Breast epithelium (tissue), 4 donors: ENCODE data around the gene MZT1. TPM values are rescaled to one million over a fixed set of nuclear protein-coding genes. Genes with fewer than 3 reads are reported as not detected.

ENCODE experiments used
- DNase-seq, 2 donors: peaks; one replicate each; pipeline ENCODE4 v3.0.0-alpha.2; 2019; ENCODE audit warnings: low spot score in 2 of 2
- H3K27ac ChIP-seq, 2 donors: fragments of 200-600 bp; sonication (generic) in 1 of 2; one replicate each; pipeline ENCODE4 v1.5.1; 2016 to 2019; ENCODE audit warnings: mild to moderate bottlenecking in 1 of 2
- H3K27me3 ChIP-seq, 2 donors: fragments of 200-600 bp; sonication (generic) in 1 of 2; one replicate each; pipeline versions ENCODE4 v1.5.1 to v1.6.0; 2017 to 2019; ENCODE audit warnings: control low read depth in 1 of 2, mild to moderate bottlenecking in 1 of 2
- H3K36me3 ChIP-seq: fragments of 200-600 bp; one replicate; pipeline ENCODE4 v1.5.1; 2019
- H3K4me1 ChIP-seq, 2 donors: fragments of 200-600 bp; sonication (generic); one replicate each; pipeline ENCODE4 v1.5.1; 2016 to 2019; ENCODE audit warnings: control low read depth in 1 of 2
- H3K4me3 ChIP-seq, 3 donors: fragments of 200-600 bp; sonication (generic); 1 replicate in 2 of 3; 2 replicates in 1 of 3; pipeline ENCODE4 v1.5.1; 2016 to 2019; ENCODE audit warnings: mild to moderate bottlenecking in 3 of 3, moderate library complexity in 2 of 3
- H3K9me3 ChIP-seq, 2 donors: fragments of 200-600 bp; sonication (generic) in 1 of 2; one replicate each; pipeline ENCODE4 v1.5.1; 2016 to 2019; ENCODE audit warnings: control low read depth in 1 of 2
- CTCF ChIP-seq, 3 donors: fragments of 450-650 bp; IDR thresholded peaks; one replicate each; pipeline ENCODE4 v1.5.1; 2016 to 2017; ENCODE audit warnings: antibody characterized with exemption in 3 of 3, mild to moderate bottlenecking in 3 of 3, moderate library complexity in 3 of 3
- POLR2A ChIP-seq: fragments of 450-650 bp; IDR thresholded peaks from one replicate; pipeline ENCODE4 v1.6.1; 2016; ENCODE audit warnings: antibody characterized with exemption, mild to moderate bottlenecking, moderate library complexity
- POLR2AphosphoS5 ChIP-seq, 3 donors: sonication (generic); formaldehyde crosslinking; IDR thresholded peaks; one replicate each; pipeline ENCODE4 v1.6.1; 2017; ENCODE audit warnings: antibody characterized with exemption in 3 of 3
- intact Hi-C: fragments of 100-400 bp; cut with DNase I; formaldehyde crosslinking; loops from one replicate; pipeline ENCODE4 v1.15.1; 2023; ENCODE audit warnings: low total_unique reads
- total RNA-seq, 3 donors: library from RNA; depleted of rRNA; stranded (reverse); fragments of >200 nt; gene quantifications; one replicate each; pipeline ENCODE4 v1.1.0, GENCODE V29; 2016

The MZT1 gene
- total RNA-seq, 3 donors from 2014 or later, result 5.6 to 10.1 (median 7.9) TPM

DNA sequence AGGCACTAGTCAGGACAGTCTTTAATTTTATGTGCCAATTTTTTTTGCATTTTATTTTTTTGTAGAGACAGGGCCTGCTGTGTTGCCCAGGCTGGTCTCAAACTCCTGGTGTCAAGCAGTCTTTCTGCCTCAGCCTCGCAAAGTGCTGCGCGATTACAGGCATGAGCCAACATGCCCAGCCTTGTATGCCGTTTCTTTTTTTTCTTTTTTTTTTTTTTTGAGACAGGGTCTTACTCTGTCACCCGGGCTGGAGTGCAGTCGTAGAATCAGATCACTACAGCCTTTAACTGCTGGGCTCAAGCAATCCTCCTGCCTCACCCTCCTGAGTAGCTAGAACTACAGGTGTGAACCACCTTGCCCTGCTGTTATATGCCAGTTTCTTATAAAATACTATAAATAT is 26.7 kb upstream of the MZT1 start:
- Histone ChIP-seq H3K9me3 (no peaks in the 10 kb centered on the region), H3K36me3 (no peaks in the 10 kb centered on the region), H3K4me1 (no peaks in the 10 kb centered on the region), H3K27me3 (no peaks in the 10 kb centered on the region), H3K27ac (no peak overlapping the region), H3K4me3 (no peak overlapping the region)
- intact Hi-C loops, result no loop called here
- TF ChIP-seq POLR2A, result no peak
- DNase-seq, result no peak

DNA sequence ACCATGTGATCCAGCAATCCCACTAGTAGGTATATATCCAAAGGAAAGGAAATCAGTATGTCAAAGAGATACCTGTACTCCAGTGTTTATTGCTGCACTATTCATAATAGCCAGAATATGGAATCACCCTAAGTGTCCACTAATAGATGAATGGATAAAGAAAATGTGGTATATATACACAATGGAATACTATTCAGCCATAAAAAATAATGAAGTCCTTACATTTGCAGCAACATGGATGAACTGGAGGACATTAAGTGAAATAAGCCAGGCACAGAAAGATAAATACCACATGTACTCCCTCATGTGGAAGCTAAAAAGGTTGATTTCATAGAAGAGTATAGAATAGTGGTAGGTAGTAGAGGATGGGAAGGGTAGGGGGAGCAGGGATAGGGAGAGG is 23.8 kb upstream of the MZT1 start:
- H3K4me1 ChIP-seq, result no peaks in the 10 kb centered on the region
- intact Hi-C loops, result no loop called here
- TF ChIP-seq CTCF (IDR thresholded peaks at IDR 0.05) (no peak), POLR2AphosphoS5 (IDR thresholded peaks at IDR 0.05) (no peak), POLR2A (no peak)
- H3K36me3 ChIP-seq, result no peaks in the 10 kb centered on the region
- no peaks in the 10 kb centered on the region for H3K27me3 ChIP-seq
- H3K27ac ChIP-seq, result no peak overlapping the region
- no peak for DNase-seq
- H3K9me3 ChIP-seq, result no peaks in the 10 kb centered on the region
- H3K4me3 ChIP-seq, result no peak overlapping the region

GRCh38 chr13:72745260-72745659 is 17.8 kb upstream of the MZT1 start:
- no peak for DNase-seq
- TF ChIP-seq POLR2A, result no peak
- no peak for TF ChIP-seq POLR2AphosphoS5 (IDR thresholded peaks at IDR 0.05)
- TF ChIP-seq CTCF (IDR thresholded peaks at IDR 0.05), result no peak
- no peaks in the 10 kb centered on the region for H3K4me1 ChIP-seq
- no peaks in the 10 kb centered on the region for H3K36me3 ChIP-seq
- H3K9me3 ChIP-seq, result no peaks in the 10 kb centered on the region
- intact Hi-C loops, result no loop called here
- H3K4me3 ChIP-seq, result no peak overlapping the region
- no peak overlapping the region for H3K27ac ChIP-seq
- no peaks in the 10 kb centered on the region for H3K27me3 ChIP-seq

DNA sequence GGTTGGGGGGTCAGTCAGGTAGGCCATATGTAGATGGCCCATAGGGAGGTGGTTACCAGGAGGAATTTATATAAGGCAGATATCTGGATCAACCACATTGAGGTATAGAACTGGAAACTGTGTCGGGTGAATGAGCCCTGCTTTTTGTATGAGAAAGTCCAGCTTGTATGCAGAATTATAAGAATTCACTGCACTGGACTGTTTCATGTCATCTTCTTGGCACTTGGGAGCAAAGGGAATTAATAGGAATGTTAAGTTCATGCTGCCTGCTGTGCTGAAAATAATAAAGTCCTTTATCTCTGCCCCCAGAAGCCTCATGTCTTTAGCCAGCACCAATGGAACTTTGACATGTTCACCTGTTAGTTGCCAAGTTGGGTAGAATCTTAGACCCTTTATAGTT is 12.6 kb upstream of the MZT1 start:
- no peak for DNase-seq
- no peak overlapping the region for H3K4me3 ChIP-seq
- H3K27me3 ChIP-seq, result no peaks in the 10 kb centered on the region
- H3K27ac ChIP-seq, result no peak overlapping the region
- no peaks in the 10 kb centered on the region for H3K36me3 ChIP-seq
- no peaks in the 10 kb centered on the region for H3K9me3 ChIP-seq
- no peaks in the 10 kb centered on the region for H3K4me1 ChIP-seq
- intact Hi-C loops, result no loop called here
- no peak for TF ChIP-seq CTCF (IDR thresholded peaks at IDR 0.05)
- TF ChIP-seq POLR2AphosphoS5 (IDR thresholded peaks at IDR 0.05), result no peak
- TF ChIP-seq POLR2A, result no peak

DNA sequence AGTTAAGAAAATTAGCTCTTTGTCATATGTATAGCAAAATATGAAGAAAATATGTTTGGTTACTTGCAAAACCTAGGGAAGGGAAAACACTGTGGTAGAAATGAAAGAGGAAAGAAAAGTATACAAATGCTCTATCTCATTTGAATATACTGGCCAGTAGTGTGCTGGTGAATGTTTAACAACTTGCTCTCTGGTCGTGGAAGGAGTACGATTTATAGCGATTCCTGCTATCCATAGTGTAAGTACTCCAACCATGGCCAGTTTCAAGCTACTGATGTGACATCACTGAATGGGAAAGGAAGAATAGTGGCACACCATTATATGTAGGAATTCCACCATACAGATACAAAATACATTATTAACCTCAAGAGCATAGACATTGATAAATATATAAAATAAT is 9.6 kb upstream of the MZT1 start:
- H3K4me1 ChIP-seq, result no peaks in the 10 kb centered on the region
- no peaks in the 10 kb centered on the region for H3K9me3 ChIP-seq
- intact Hi-C loops, result no loop called here
- no peak for TF ChIP-seq CTCF (IDR thresholded peaks at IDR 0.05)
- no peak for TF ChIP-seq POLR2A
- no peak for TF ChIP-seq POLR2AphosphoS5 (IDR thresholded peaks at IDR 0.05)
- H3K36me3 ChIP-seq, result no peaks in the 10 kb centered on the region
- H3K4me3 ChIP-seq, result no peak overlapping the region
- no peaks in the 10 kb centered on the region for H3K27me3 ChIP-seq
- no peak overlapping the region for H3K27ac ChIP-seq
- DNase-seq, result no peak

- H3K36me3 ChIP-seq, result no peaks in the 10 kb centered on the region
- no peak for DNase-seq
- no peaks in the 10 kb centered on the region for H3K4me1 ChIP-seq
- intact Hi-C loops, result no loop called here
- peak overlapping the region in 1 of 2 donors; percentile 40 for H3K27ac ChIP-seq
- H3K9me3 ChIP-seq, result no peaks in the 10 kb centered on the region
- peak overlapping the region; percentile 87 to 99 (median 91) for H3K4me3 ChIP-seq
- no peaks in the 10 kb centered on the region for H3K27me3 ChIP-seq
- TF ChIP-seq CTCF (IDR thresholded peaks at IDR 0.05) (no peak), POLR2A (no peak), POLR2AphosphoS5 (IDR thresholded peaks at IDR 0.05) (no peak)
Observed at GRCh38 chr13:72728290-72728605, 819 bp upstream of the MZT1 start.
